ENCODE data around the gene PRSS56. TPM values are rescaled to one million over a fixed set of nuclear protein-coding genes. Genes with fewer than 3 reads are reported as not detected.

Gene PRSS56
- total and polyA plus RNA-seq, 2 of the 8 experiments (the other 6 are each of a cell fraction or from before 2014, with no cell fraction given) = 0.03 TPM; not detected in 1

- Histone ChIP-seq H3K4me3 (ENCODE audit: extremely low read depth in 1 of 4, insufficient read depth in 2 of 4, low read depth in 3 of 4, low read length in 4 of 4) (no peak overlapping the region), H4K20me1 (replicated peaks in 1 of 2; ENCODE audit: control insufficient read depth in 1 of 2, insufficient read depth in 2 of 2, low read length in 2 of 2) (no peaks in the 10 kb centered on the region), H3K79me2 (ENCODE audit: control insufficient read depth in 1 of 2, insufficient read depth in 2 of 2, low read length in 2 of 2) (no peaks in the 10 kb centered on the region), H3K36me3 (ENCODE audit: control insufficient read depth in 2 of 4, insufficient read depth in 4 of 4, low read length in 3 of 4) (no peaks in the 10 kb centered on the region), H3K9me3 (ENCODE audit: insufficient read depth in 2 of 2, low read depth in 1 of 2, low read length in 1 of 2) (0 out of 4 replicates have a peak, but pooled peaks cover 0 to 5% of the 10 kb centered on the region in 2 experiments), H2BK5ac (ENCODE audit: low read depth, low read length) (no peak overlapping the region), H3K4me2 (ENCODE audit: insufficient read depth in 1 of 2, low read depth in 2 of 2, low read length in 2 of 2) (no peak overlapping the region), H2AK5ac (ENCODE audit: low read depth, low read length) (no peak overlapping the region), H3K27me3 (replicated peaks in 1 of 4; ENCODE audit: control insufficient read depth in 3 of 4, extremely low read depth in 1 of 4, insufficient read depth in 3 of 4, low read length in 3 of 4) (peaks cover 0 to 5% (median 0%) of the 10 kb centered on the region in 4 experiments; a peak in 2 of 7 replicates), H2BK12ac (ENCODE audit: low read depth, low read length) (no peak overlapping the region), H3K23me2 (ENCODE audit: low read depth, low read length) (no peaks in the 10 kb centered on the region), H3K56ac (replicated peaks; ENCODE audit: insufficient read length, low read depth, low read length) (no peak overlapping the region), H3K4ac (replicated peaks; ENCODE audit: insufficient read length, low read depth, low read length) (no peak overlapping the region), H2BK15ac (ENCODE audit: low read length) (no peak overlapping the region), H3K79me1 (ENCODE audit: low read depth, low read length) (no peaks in the 10 kb centered on the region), H2AFZ (ENCODE audit: low read length) (no peak overlapping the region), H3K23ac (ENCODE audit: insufficient read length) (no peak overlapping the region), H3K14ac (ENCODE audit: insufficient read length) (no peak overlapping the region), H3K18ac (ENCODE audit: extremely low read depth, low read length) (no peak overlapping the region), H3K27ac (ENCODE audit: low read depth, low read length) (no peak overlapping the region), H3K9ac (replicated peaks in 1 of 4; ENCODE audit: extremely low read depth in 1 of 4, low read depth in 3 of 4, low read length in 3 of 4) (no peak overlapping the region), H4K91ac (replicated peaks; ENCODE audit: insufficient read length, low read length) (no peak overlapping the region), H2BK20ac (ENCODE audit: low read length) (no peak overlapping the region), H3K4me1 (replicated peaks in 1 of 4; ENCODE audit: control insufficient read depth in 3 of 4, insufficient read depth in 4 of 4, low read length in 3 of 4) (peaks cover 0 to 7% (median 2%) of the 10 kb centered on the region in 4 experiments; a peak in 4 of 7 replicates), H4K8ac (ENCODE audit: extremely low read depth, insufficient read depth, low read length) (no peak overlapping the region), H4K5ac (ENCODE audit: insufficient read length, low read depth, low read length) (no peak overlapping the region), H2BK120ac (replicated peaks; ENCODE audit: low read depth, low read length) (no peak overlapping the region)
- POLR2A ChIA-PET (ENCODE audit: partially characterized antibody) = interaction anchor here (1.3 to 1.7 kb wide), 2 partner anchors 32 to 38 kb away, joined by 3 to 5 read pairs; no protein-coding TSS in a partner anchor
- no peak for DNase-seq (ENCODE audit: low read depth in 1 of 2, low spot score in 2 of 2)
- CTCF ChIA-PET (ENCODE audit: partially characterized antibody) = interaction anchor here (0.6 to 2.1 kb wide), 4 partner anchors 9 to 196 kb away, joined by 3 to 12 read pairs (median 6); no protein-coding TSS in a partner anchor
- no peak for FAIRE-seq
- WGBS, 2 experiments (ENCODE audit: extremely low coverage in 1 of 2, insufficient coverage in 1 of 2, insufficient read length in 1 of 2, insufficient replicate concordance in 2 of 2, low coverage in 1 of 2, low lambda C conversion rate in 2 of 2, missing lambda C conversion rate in 1 of 2) = 90% methylated on average over 4 of the region's 9 CpGs; no CpG with 5 or more reads in 1 of the 2 experiments
- TF ChIP-seq JUND (IDR thresholded peaks at IDR 0.05; ENCODE audit: low read length) (no peak), RBBP5 (IDR thresholded peaks at IDR 0.05; ENCODE audit: borderline replicate concordance, low read depth, low read length) (no peak), YY1 (IDR thresholded peaks at IDR 0.05; ENCODE audit: low read depth, low read length) (no peak)
Measured at GRCh38 chr2:232532419-232532818, 12.2 kb downstream of the PRSS56 start.

All from H1 (cell line).